SK-N-MC (cell line): ENCODE data around the gene LMO3.

Experiments
- DNase-seq: peaks from one replicate; pipeline ENCODE4 v3.0.0-alpha.2; 2011; ENCODE audit warnings: low read depth, low spot score
- H3K27ac ChIP-seq: fragments of 200-600 bp; sonication (generic); 2 replicates; pipeline ENCODE4 v1.5.1; 2016; ENCODE audit warnings: mixed run types
- H3K36me3 ChIP-seq: fragments of 200-600 bp; sonication (generic); 2 replicates; pipeline ENCODE4 v1.6.1; 2017; ENCODE audit warnings: antibody characterized with exemption, low read length, mixed read lengths; ENCODE audit not compliant: insufficient read depth
- H3K4me3 ChIP-seq: fragments of 200-600 bp; sonication (generic); 2 replicates; pipeline ENCODE4 v1.5.1; 2016
- H3K9ac ChIP-seq: fragments of 200-600 bp; sonication (generic); 2 replicates; pipeline ENCODE4 v1.8.0; 2017; ENCODE audit warnings: mixed run types, mixed read lengths; ENCODE audit not compliant: insufficient read length
- H3K9me3 ChIP-seq: fragments of 200-600 bp; sonication (generic); 2 replicates; pipeline ENCODE4 v1.6.1; 2017; ENCODE audit warnings: low read depth, mild to moderate bottlenecking, antibody characterized with exemption, low read length, moderate library complexity, mixed read lengths
- EZH2 ChIP-seq: fragments of 200-600 bp; sonication (generic); IDR thresholded peaks from one replicate; pipeline ENCODE4 v1.6.1; 2017; ENCODE audit warnings: antibody characterized with exemption
- FOXP2 ChIP-seq: optimal IDR thresholded peaks from 2 replicates; pipeline ENCODE3; 2011; ENCODE audit warnings: mild to moderate bottlenecking, moderate library complexity; ENCODE audit not compliant: insufficient read depth; ENCODE audit errors: extremely low read length, control extremely low read depth
- POLR2AphosphoS5 ChIP-seq: IDR thresholded peaks from 2 replicates; pipeline ENCODE4 v1.6.1; 2012; ENCODE audit warnings: mild to moderate bottlenecking, low read depth, low read length, borderline replicate concordance

Gene LMO3

DNA sequence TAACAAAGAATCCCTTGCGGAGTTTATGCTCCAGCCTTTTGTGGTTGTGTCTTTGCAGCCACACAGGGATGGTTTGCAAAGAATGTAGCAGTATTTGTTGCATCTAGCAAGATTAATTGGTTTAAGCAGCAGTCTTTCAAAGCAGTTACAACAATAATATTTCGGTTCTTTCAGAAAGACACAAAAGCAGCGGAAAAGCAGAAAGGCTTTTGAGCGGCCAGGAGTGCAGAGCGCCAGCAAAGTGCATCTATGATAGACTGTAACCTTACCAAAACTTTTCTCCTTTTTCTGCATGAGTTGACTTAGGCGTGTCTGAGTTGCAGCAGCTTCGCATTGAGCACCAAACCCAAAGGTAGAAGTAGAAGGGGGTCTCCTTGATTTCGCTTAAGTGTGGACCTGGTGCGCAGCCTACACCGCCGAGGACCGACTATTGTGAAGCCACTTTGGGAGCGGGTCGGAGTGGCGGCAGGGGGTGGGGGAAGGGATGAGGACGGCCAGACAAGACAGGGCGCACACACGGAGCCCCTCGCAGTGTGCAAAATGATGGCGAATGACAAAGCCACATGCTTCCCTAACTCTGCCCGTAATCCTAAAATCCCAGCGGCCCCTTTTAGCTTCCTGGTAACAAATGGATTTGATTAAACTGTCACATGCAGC lies 1.2 kb downstream of the LMO3 start:
- TF ChIP-seq EZH2 = no peak
- no peak for TF ChIP-seq POLR2AphosphoS5
- TF ChIP-seq FOXP2 = no peak
- no peak overlapping the region for H3K9ac ChIP-seq
- peaks cover 7% of the 10 kb centered on the region for H3K36me3 ChIP-seq
- no peaks in the 10 kb centered on the region for H3K9me3 ChIP-seq
- peak overlapping the region; percentile 55 for H3K27ac ChIP-seq
- peak overlapping the region; percentile 81 for H3K4me3 ChIP-seq
- DNase-seq = no peak

DNA sequence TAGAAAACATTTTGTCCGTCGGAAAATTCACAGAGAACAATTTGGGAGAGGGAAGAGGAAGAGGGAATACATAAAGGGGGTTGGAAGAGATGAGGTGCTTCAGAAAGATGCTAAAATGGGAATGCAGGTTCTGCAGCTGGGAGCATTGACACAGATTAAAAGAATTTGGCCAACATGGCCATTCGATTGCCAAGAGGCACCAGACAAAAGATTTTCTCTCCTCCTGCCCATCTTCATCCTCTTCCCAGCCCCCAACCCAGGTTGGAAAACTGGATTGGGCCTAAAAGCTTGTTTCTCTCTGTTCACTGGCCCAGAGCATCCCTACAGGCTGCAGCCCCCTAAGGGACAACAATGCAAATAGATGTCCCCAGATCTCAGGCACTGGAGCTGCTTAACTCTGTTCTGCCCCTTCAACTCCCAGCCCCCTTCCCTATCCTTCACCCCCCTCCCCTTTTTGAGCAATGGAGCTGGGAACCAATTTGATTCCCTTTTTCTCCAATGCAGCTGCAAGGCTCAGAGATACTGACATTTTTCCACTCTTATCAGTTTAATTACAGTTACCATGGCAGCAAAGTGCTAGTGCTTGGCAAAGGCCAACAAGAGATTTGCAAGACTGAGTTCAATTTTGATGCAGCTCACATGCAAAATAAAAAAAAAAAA lies 1.9 kb downstream of the LMO3 start:
- no peak overlapping the region for H3K9ac ChIP-seq
- DNase-seq = no peak
- peaks cover 12% of the 10 kb centered on the region for H3K36me3 ChIP-seq
- H3K4me3 ChIP-seq = peak overlapping the region; percentile 81
- H3K9me3 ChIP-seq = no peaks in the 10 kb centered on the region
- peak overlapping the region; percentile 56; the same call in 1 of the 2 replicates for H3K27ac ChIP-seq
- TF ChIP-seq POLR2AphosphoS5 (no peak), FOXP2 (no peak), EZH2 (no peak)

GRCh38 chr12:16603260-16603915 lies 2.6 kb downstream of the LMO3 start:
- DNase-seq = no peak
- Histone ChIP-seq H3K4me3 (peak overlapping the region; percentile 81), H3K9ac (no peak overlapping the region), H3K9me3 (no peaks in the 10 kb centered on the region), H3K36me3 (peaks cover 12% of the 10 kb centered on the region), H3K27ac (peak overlapping the region; percentile 56; the same call in 1 of the 2 replicates)
- TF ChIP-seq EZH2 (no peak), FOXP2 (no peak), POLR2AphosphoS5 (no peak)

GRCh38 chr12:16602412-16602811 lies 3.5 kb downstream of the LMO3 start:
- peaks cover 12% of the 10 kb centered on the region for H3K36me3 ChIP-seq
- H3K9me3 ChIP-seq = no peaks in the 10 kb centered on the region
- H3K9ac ChIP-seq = no peak overlapping the region
- H3K4me3 ChIP-seq = no peak overlapping the region
- TF ChIP-seq POLR2AphosphoS5 = no peak
- no peak for TF ChIP-seq EZH2
- TF ChIP-seq FOXP2 = no peak
- H3K27ac ChIP-seq = no peak overlapping the region
- DNase-seq = no peak

- Histone ChIP-seq H3K27ac (no peak overlapping the region), H3K36me3 (peaks cover 12% of the 10 kb centered on the region), H3K9me3 (no peaks in the 10 kb centered on the region), H3K4me3 (no peak overlapping the region), H3K9ac (no peak overlapping the region)
- no peak for DNase-seq
- TF ChIP-seq FOXP2 (no peak), EZH2 (no peak)
Observed at GRCh38 chr12:16600525-16600924, 5.4 kb downstream of the LMO3 start.

DNA sequence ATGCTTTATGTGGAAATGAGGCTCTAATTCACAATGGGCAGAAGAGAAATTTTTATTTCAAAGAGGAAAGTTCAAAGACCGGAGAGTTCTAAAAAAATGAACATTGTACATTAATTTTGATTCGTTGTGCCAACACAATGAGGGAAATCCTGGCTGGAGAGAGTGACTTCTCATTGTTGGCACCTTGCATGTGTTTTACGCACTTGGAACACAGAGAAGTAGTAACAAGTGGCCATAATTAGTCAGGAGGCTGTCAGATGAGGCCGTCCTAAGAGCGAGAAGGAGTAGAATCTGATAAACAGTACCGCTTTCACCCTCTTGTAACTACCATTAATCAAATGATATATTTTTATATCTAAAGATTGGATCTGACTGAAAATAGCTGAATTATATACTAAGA lies 6.9 kb downstream of the LMO3 start:
- no peak overlapping the region for H3K27ac ChIP-seq
- peaks cover 12% of the 10 kb centered on the region for H3K36me3 ChIP-seq
- no peaks in the 10 kb centered on the region for H3K9me3 ChIP-seq
- no peak overlapping the region for H3K9ac ChIP-seq
- TF ChIP-seq FOXP2 = no peak
- no peak for TF ChIP-seq EZH2
- TF ChIP-seq POLR2AphosphoS5 = no peak
- no peak for DNase-seq
- no peak overlapping the region for H3K4me3 ChIP-seq

- no peak for TF ChIP-seq POLR2AphosphoS5
- TF ChIP-seq FOXP2 = no peak
- no peak for TF ChIP-seq EZH2
- no peak for DNase-seq
- Histone ChIP-seq H3K9me3 (no peaks in the 10 kb centered on the region), H3K36me3 (peaks cover 6% of the 10 kb centered on the region), H3K9ac (no peak overlapping the region), H3K27ac (no peak overlapping the region), H3K4me3 (no peak overlapping the region)
Observed at GRCh38 chr12:16594797-16595196, 11.2 kb downstream of the LMO3 start.

- TF ChIP-seq EZH2 = no peak
- TF ChIP-seq POLR2AphosphoS5 = no peak
- no peak for TF ChIP-seq FOXP2
- Histone ChIP-seq H3K9me3 (no peaks in the 10 kb centered on the region), H3K9ac (no peak overlapping the region), H3K4me3 (no peak overlapping the region), H3K36me3 (no peaks in the 10 kb centered on the region), H3K27ac (no peak overlapping the region)
- DNase-seq = no peak
Observed at GRCh38 chr12:16593546-16593945, 12.4 kb downstream of the LMO3 start.
